Measurements from ENCODE around the gene RIN2. TPM values are rescaled to one million over a fixed set of nuclear protein-coding genes. Genes with fewer than 3 reads are reported as not detected.

RIN2 gene
- total RNA-seq, 1 experiment from 2014 or later, result 1.5 TPM

DNA sequence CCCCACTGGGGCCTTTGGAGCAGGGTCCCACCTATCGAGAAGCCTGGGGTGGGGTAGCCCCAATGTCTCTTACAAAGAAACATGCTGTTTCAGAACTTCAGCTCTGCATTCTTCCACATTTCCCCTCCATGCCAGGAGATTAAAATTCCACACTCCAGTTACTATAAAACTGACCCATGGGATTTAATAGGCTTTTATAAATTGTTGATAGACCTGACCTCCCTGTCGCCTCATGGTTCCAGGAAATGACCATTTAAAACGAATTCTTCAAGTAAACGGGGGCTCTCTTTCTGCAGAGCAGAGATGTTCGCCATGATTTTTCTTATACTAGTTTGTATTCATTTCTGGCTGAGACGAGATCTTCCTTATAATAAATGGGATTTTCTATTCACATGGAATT is 19.3 kb downstream of the RIN2 start:
- Histone ChIP-seq H3K27me3 (ENCODE audit: insufficient read depth, low read length) (no peaks in the 10 kb centered on the region), H3K4me3 (replicated peaks in 1 of 2; ENCODE audit: low read depth in 1 of 2, low read length in 2 of 2) (no peak overlapping the region), H3K4me1 (ENCODE audit: control insufficient read depth in 1 of 2, insufficient read depth in 2 of 2, low read length in 2 of 2) (no peaks in the 10 kb centered on the region), H3K36me3 (ENCODE audit: control insufficient read depth in 1 of 2, insufficient read depth in 2 of 2, low read length in 2 of 2) (no peaks in the 10 kb centered on the region), H3K9me3 (ENCODE audit: control insufficient read depth in 1 of 2, insufficient read depth in 1 of 2, low read depth in 1 of 2, low read length in 2 of 2) (no peaks in the 10 kb centered on the region), H3K9ac (ENCODE audit: low read length) (no peak overlapping the region), H3K4me2 (ENCODE audit: low read length) (no peak overlapping the region), H3K9me2 (ENCODE audit: insufficient read depth) (no peaks in the 10 kb centered on the region), H4K20me1 (ENCODE audit: insufficient read depth) (no peaks in the 10 kb centered on the region), H3K79me2 (ENCODE audit: insufficient read depth, low read length) (no peaks in the 10 kb centered on the region), H3K27ac (ENCODE audit: low read depth, low read length) (no peak overlapping the region), H2AFZ (ENCODE audit: low read depth, low read length, poor library complexity, severe bottlenecking) (no peak overlapping the region)
- POLR2A ChIA-PET, result no interaction called here
- intact Hi-C loops (cut with micrococcal nuclease), result no loop called here
- CTCF ChIA-PET, result no interaction called here
- no TSS peak for BruUV-seq (replicated peaks)
- RAD21 ChIA-PET (ENCODE audit: low non-redundant PET in 1 of 2, low total read pairs in 2 of 2, uncharacterized antibody in 2 of 2, unreplicated experiment in 2 of 2), result no interaction called here
- ATAC-seq (no peak), DNase-seq (ENCODE audit: low read depth, low spot score) (no peak)
- TF ChIP-seq EZH2phosphoT487 (IDR thresholded peaks at IDR 0.05; ENCODE audit: borderline replicate concordance) (no peak), JUND (IDR thresholded peaks at IDR 0.05) (no peak), FOSL1 (IDR thresholded peaks at IDR 0.05; ENCODE audit: low read depth) (no peak), POLR2AphosphoS5 (IDR thresholded peaks at IDR 0.05; ENCODE audit: low read depth, low read length) (no peak), CEBPB (IDR thresholded peaks at IDR 0.05; ENCODE audit: low read depth) (no peak)
- TF ChIP-seq, protein P1, sequence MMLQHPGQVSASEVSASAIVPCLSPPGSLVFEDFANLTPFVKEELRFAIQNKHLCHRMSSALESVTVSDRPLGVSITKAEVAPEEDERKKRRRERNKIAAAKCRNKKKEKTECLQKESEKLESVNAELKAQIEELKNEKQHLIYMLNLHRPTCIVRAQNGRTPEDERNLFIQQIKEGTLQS (IDR thresholded peaks at IDR 0.05), result no peak

DNA sequence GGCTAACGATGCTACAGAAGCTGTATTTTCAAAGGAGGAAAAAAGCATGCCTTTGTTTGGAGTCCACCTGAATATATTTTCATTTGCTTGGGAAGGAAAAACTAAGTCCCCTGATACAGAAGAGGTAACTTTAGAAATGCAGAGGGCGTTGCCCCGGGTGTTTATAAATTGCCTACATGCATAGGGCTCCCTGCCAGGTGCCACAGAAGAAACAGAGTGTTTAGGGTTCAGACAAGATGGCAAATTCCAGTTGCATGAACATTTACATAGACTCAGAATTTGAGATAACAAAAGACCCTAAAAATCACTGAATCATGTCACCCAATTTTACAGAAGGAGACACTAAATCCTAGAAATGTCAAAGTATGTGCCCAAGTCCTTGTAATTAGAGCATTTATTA is 19.9 kb downstream of the RIN2 start:
- CTCF ChIA-PET, result no interaction called here
- no peak for ATAC-seq
- POLR2A ChIA-PET, result no interaction called here

More for the DNA sequence above, 19.9 kb downstream of the RIN2 start:
- no peaks in the 10 kb centered on the region for H3K79me2 ChIP-seq (ENCODE audit: insufficient read depth, low read length)
- H3K4me3 ChIP-seq (replicated peaks in 1 of 2; ENCODE audit: low read depth in 1 of 2, low read length in 2 of 2), result no peak overlapping the region
- no peaks in the 10 kb centered on the region for H3K4me1 ChIP-seq (ENCODE audit: control insufficient read depth in 1 of 2, insufficient read depth in 2 of 2, low read length in 2 of 2)
- no peak overlapping the region for H3K4me2 ChIP-seq (ENCODE audit: low read length)
- no peak overlapping the region for H3K9ac ChIP-seq (ENCODE audit: low read length)
- no peaks in the 10 kb centered on the region for H3K27me3 ChIP-seq (ENCODE audit: insufficient read depth, low read length)
- H3K36me3 ChIP-seq (ENCODE audit: control insufficient read depth in 1 of 2, insufficient read depth in 2 of 2, low read length in 2 of 2), result no peaks in the 10 kb centered on the region
- H3K9me3 ChIP-seq (ENCODE audit: control insufficient read depth in 1 of 2, insufficient read depth in 1 of 2, low read depth in 1 of 2, low read length in 2 of 2), result no peaks in the 10 kb centered on the region
- no peaks in the 10 kb centered on the region for H4K20me1 ChIP-seq (ENCODE audit: insufficient read depth)
- RAD21 ChIA-PET (ENCODE audit: low non-redundant PET in 1 of 2, low total read pairs in 2 of 2, uncharacterized antibody in 2 of 2, unreplicated experiment in 2 of 2), result no interaction called here
- TF ChIP-seq SRF (IDR thresholded peaks at IDR 0.05; ENCODE audit: low read depth) (no peak), CEBPB (IDR thresholded peaks at IDR 0.05; ENCODE audit: low read depth) (no peak), EZH2phosphoT487 (IDR thresholded peaks at IDR 0.05; ENCODE audit: borderline replicate concordance) (no peak), FOSL1 (IDR thresholded peaks at IDR 0.05; ENCODE audit: low read depth) (no peak)
- no peak overlapping the region for H2AFZ ChIP-seq (ENCODE audit: low read depth, low read length, poor library complexity, severe bottlenecking)
- BruUV-seq (replicated peaks), result no TSS peak
- intact Hi-C loops (cut with micrococcal nuclease), result no loop called here
- no peak for DNase-seq (ENCODE audit: low read depth, low spot score)
- no peak overlapping the region for H3K27ac ChIP-seq (ENCODE audit: low read depth, low read length)
- no peaks in the 10 kb centered on the region for H3K9me2 ChIP-seq (ENCODE audit: insufficient read depth)

Data from HCT116 (cell line).